Retina (tissue), 1 donor: ENCODE results near the gene CNTNAP5.
"Not testable (repeated sequence)": the region's sequence is repeated elsewhere in the genome, so short reads cannot be mapped to it uniquely, and the experiment has no call there.

Experiments
- DNase-seq: peaks from one replicate; pipeline ENCODE4 v3.0.0-alpha.2; 2016

Gene CNTNAP5

DNA sequence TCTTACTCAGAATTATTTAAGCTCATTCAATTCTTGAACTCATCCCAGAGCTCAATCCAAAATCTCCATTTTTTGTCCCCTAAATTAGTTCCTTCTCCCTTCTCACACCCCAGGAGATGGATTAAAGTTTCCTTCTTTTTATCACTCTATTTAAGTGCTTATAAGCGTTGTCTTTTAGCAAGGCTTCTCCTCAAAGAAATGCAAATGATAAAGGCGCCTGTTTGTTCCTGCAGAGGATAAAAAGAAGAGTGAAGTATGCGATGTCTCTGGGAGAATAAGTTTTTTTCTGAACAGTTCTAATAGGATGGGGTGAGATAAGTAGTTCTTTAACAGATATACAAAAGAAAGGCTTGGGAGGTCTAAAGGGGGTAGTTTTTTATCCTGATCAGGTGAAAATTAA lies 303.3 kb downstream of the CNTNAP5 start:
- no peak for DNase-seq

GRCh38 chr2:124333784-124334183 lies 308.7 kb downstream of the CNTNAP5 start:
- no peak for DNase-seq

GRCh38 chr2:124335058-124335457 lies 310.0 kb downstream of the CNTNAP5 start:
- DNase-seq: no peak

- DNase-seq: no peak
These were observed 314.6 kb downstream of the CNTNAP5 start for GRCh38 chr2:124339709-124340108.

GRCh38 chr2:124343827-124344498 lies 318.9 kb downstream of the CNTNAP5 start:
- DNase-seq: no peak

- DNase-seq: no peak
These were observed 322.1 kb downstream of the CNTNAP5 start for GRCh38 chr2:124347209-124347608.

DNA sequence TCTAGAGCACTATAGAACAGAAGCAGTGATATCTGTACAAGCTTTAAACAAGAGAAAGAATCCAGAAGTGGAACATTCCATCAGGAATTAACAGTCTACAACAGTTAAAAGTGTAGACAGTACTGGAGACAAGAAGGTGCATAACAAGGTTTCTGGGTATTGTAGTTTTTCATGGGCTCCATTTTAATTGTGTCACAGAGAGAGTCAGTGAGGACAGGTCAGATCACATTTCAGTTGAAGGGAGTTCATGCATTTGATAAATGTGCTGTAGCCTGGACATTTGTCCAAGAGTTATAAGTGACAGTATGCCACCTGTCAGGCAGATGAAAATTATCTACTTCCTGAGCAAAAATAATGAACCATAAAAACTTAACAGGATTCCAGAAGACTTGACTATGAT lies 328.6 kb downstream of the CNTNAP5 start:
- DNase-seq: no peak

- no peak for DNase-seq
These were observed 329.4 kb downstream of the CNTNAP5 start for GRCh38 chr2:124354466-124354865.

GRCh38 chr2:124361966-124362365 lies 336.9 kb downstream of the CNTNAP5 start:
- not testable (repeated sequence) for DNase-seq

- DNase-seq: no peak
These were observed 344.1 kb downstream of the CNTNAP5 start for GRCh38 chr2:124369181-124369580.

DNA sequence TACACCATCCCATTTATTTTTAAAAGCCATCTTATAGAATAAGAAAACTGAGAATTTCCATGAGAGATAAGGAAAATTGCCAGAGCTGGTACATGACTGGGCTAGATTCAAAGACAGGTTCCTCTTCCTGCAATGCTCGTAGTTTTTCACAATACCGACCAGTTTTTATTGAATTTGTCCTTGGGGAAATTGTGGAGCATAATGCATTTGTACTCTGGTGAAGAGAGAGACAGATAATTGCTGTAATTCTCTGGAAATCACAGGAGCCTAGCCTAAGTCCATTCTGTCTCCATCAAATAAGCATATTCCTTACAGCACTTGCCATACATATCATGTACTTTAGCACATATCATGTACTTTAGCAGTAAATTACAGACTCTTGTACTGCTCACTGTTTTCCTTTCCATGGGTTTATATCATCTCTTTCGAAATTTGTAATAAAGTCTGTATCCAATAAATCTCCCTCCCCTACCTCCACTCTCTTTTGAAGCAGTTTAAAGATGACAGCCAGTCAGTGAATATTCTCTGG lies 355.2 kb downstream of the CNTNAP5 start:
- DNase-seq: no peak

- no peak for DNase-seq
These were observed 357.1 kb downstream of the CNTNAP5 start for GRCh38 chr2:124382067-124382618.

- no peak for DNase-seq
These were observed 370.9 kb downstream of the CNTNAP5 start for GRCh38 chr2:124395961-124396360.

- DNase-seq: no peak
These were observed 377.2 kb downstream of the CNTNAP5 start for GRCh38 chr2:124402274-124402673.

- not testable (repeated sequence) for DNase-seq
These were observed 382.9 kb downstream of the CNTNAP5 start for GRCh38 chr2:124407836-124408534.

- DNase-seq: no peak
These were observed 399.0 kb downstream of the CNTNAP5 start for GRCh38 chr2:124424074-124424473.

DNA sequence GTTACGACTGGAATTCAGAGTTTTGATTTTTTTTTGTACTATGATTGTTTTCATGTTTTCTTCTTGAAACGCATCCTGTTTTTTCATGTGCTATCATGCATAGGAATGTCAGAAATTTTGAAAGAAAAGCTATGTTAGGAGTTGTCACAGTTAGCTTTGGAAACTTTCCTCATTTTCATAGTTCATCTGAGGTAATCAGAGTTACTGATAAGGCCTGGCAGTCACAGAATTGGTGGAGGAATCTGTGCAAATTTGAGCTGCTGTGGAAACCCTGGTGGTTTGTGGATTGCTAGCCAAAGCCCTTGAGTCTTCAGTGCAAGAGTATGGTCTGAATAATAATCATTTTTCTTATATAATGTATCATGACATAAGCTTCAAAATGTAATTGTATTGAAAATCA lies 401.0 kb downstream of the CNTNAP5 start:
- DNase-seq: no peak

DNA sequence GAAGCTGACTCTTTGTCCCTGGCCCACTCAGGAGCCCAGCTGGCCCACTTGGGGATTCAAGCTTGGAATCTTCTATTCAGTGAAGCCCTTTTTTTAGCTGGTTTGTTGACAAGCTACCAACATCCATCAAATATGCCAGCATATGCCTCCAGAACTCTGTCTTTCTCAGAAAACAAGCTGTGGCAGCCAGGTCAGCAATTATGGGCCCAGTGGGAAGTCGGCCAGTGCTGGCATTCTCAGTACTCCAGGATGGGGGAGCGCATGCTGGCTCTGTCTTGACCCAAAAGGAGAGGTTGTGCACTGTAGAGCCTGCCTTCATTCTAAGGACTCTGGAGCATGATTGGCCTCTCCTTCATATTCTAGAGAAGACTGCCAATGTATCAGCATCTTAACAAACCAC lies 401.5 kb downstream of the CNTNAP5 start:
- DNase-seq: no peak

- DNase-seq: no peak
These were observed 412.7 kb downstream of the CNTNAP5 start for GRCh38 chr2:124437811-124438210.

- DNase-seq: no peak
These were observed 425.4 kb downstream of the CNTNAP5 start for GRCh38 chr2:124450481-124450880.

- no peak for DNase-seq
These were observed 451.2 kb downstream of the CNTNAP5 start for GRCh38 chr2:124476291-124476690.

DNA sequence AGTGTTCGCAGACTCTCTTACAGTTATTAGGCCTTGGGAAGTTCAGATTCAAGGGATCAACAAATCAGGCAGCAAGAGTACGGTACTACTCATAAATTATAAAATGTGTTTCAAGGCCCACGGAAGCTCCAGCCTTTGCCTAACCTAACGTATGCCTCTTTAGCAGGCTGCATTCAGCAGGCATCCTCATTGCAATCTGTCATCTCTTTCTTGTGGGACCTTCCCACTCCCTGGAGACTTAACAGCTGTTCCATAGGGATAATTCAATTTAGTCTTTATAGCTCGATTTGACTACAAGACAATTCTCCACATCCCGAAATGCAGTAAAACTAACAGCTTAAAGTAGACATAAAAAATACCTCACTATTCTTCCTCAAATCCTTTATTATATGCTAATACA lies 453.7 kb downstream of the CNTNAP5 start:
- no peak for DNase-seq

GRCh38 chr2:124480958-124481357 lies 455.9 kb downstream of the CNTNAP5 start:
- no peak for DNase-seq

DNA sequence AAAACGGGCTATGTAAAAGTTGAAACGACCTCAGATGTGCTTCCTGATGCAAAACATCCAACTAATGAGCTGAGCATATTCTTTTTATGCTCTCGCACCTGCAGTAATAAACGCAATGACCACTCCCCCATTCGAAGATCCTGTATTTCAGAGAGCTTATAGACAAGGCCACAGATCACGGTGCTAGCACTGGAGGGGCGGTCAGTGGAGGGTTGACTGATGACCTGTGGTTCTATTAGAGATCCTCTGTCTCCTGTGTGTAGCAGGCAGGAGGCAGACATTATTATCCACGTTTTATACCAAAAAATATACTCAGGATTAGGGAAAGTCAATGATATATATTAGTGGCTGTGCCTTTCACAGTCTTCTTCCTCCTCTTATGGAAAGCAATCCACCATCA lies 457.0 kb downstream of the CNTNAP5 start:
- no peak for DNase-seq
